GM23338 (cell line): Measurements from ENCODE around the gene GCK.

Source experiments
- CREB1 ChIP-seq: fragments of 250-450 bp; sonication (Bioruptor Pico); IDR thresholded peaks from 2 replicates; pipeline ENCODE4 v1.5.0; 2020; ENCODE audit warnings: low read depth, mild to moderate bottlenecking, moderate library complexity
- EZH2 ChIP-seq: fragments of 200-600 bp; sonication (generic); IDR thresholded peaks from one replicate; pipeline ENCODE4 v1.8.0; 2017; ENCODE audit warnings: antibody characterized with exemption, mild to moderate bottlenecking, low read depth; ENCODE audit not compliant: unreplicated experiment
- EZH2phosphoT487 ChIP-seq: fragments of 200-600 bp; sonication (generic); IDR thresholded peaks from one replicate; pipeline ENCODE4 v1.8.1; 2018; ENCODE audit warnings: antibody characterized with exemption; ENCODE audit not compliant: unreplicated experiment
- JUNB ChIP-seq: IDR thresholded peaks from one replicate; pipeline ENCODE4 v1.6.1; 2016; ENCODE audit warnings: antibody characterized with exemption; ENCODE audit not compliant: unreplicated experiment
- POLR2AphosphoS5 ChIP-seq: IDR thresholded peaks from 2 replicates; pipeline ENCODE4 v1.6.1; 2016; ENCODE audit warnings: antibody characterized with exemption, low read depth
- STAT1 ChIP-seq: IDR thresholded peaks from one replicate; pipeline ENCODE4 v1.6.1; 2016; ENCODE audit warnings: antibody characterized with exemption; ENCODE audit not compliant: unreplicated experiment
- ZNF114 ChIP-seq: fragments of 250-450 bp; sonication (Bioruptor Pico); IDR thresholded peaks from 2 replicates; pipeline ENCODE4 v1.5.0; 2020; ENCODE audit warnings: mild to moderate bottlenecking, moderate library complexity
- ZNF331 ChIP-seq: fragments of 250-450 bp; sonication (Bioruptor Pico); IDR thresholded peaks from 2 replicates; pipeline ENCODE4 v1.5.0; 2020; ENCODE audit warnings: low read depth, mild to moderate bottlenecking, moderate library complexity
- TF ChIP-seq, protein P1 (sequence below): IDR thresholded peaks from one replicate; pipeline ENCODE4 v1.6.1; 2018; ENCODE audit warnings: antibody characterized with exemption; ENCODE audit not compliant: unreplicated experiment
- TF ChIP-seq, protein P2 (sequence below), 2 experiments: fragments of 200-600 bp in 1 of 2; sonication (generic) in 1 of 2; conservative IDR thresholded peaks; 2 replicates each; pipeline versions ENCODE4 v1.5.1 to v1.6.1; 2016 to 2017; ENCODE audit warnings: antibody characterized with exemption in 2 of 2, low read depth in 2 of 2, mild to moderate bottlenecking in 2 of 2, moderate library complexity in 1 of 2

DNA sequence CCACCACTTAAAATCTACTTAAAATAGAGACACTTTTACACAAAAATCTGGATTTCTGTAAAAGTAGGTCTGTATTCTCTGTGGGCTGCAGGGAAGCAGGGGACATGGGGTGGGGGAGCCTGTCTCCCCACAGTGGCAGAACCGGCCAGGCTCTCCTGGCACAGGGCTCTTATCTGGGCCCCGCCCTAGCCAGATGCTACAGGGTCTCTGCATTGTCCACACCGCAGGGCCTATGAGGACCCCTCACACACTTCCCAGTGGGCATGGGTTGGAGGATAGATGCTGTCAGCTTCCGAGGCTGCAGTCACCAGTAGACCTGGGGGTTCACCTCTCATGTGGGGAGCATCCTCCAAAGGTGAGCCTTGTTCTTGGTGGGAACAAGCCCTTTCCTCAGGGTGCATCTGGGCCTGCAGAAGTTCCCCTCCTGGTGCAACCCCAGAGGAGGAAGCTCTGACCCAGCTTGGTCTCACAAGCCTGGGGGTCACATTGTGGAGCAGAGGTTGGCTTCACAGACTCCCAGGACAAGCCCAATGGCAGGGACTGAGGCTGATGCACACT, 32.7 kb downstream of the GCK start:
- TF ChIP-seq, protein P1, sequence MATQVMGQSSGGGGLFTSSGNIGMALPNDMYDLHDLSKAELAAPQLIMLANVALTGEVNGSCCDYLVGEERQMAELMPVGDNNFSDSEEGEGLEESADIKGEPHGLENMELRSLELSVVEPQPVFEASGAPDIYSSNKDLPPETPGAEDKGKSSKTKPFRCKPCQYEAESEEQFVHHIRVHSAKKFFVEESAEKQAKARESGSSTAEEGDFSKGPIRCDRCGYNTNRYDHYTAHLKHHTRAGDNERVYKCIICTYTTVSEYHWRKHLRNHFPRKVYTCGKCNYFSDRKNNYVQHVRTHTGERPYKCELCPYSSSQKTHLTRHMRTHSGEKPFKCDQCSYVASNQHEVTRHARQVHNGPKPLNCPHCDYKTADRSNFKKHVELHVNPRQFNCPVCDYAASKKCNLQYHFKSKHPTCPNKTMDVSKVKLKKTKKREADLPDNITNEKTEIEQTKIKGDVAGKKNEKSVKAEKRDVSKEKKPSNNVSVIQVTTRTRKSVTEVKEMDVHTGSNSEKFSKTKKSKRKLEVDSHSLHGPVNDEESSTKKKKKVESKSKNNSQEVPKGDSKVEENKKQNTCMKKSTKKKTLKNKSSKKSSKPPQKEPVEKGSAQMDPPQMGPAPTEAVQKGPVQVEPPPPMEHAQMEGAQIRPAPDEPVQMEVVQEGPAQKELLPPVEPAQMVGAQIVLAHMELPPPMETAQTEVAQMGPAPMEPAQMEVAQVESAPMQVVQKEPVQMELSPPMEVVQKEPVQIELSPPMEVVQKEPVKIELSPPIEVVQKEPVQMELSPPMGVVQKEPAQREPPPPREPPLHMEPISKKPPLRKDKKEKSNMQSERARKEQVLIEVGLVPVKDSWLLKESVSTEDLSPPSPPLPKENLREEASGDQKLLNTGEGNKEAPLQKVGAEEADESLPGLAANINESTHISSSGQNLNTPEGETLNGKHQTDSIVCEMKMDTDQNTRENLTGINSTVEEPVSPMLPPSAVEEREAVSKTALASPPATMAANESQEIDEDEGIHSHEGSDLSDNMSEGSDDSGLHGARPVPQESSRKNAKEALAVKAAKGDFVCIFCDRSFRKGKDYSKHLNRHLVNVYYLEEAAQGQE, result no peak
- TF ChIP-seq POLR2AphosphoS5 (no peak), CREB1 (CRISPR knock-in tag) (no peak), EZH2 (no peak), EZH2phosphoT487 (no peak), STAT1 (no peak), ZNF114 (CRISPR knock-in tag) (no peak), ZNF331 (no peak), JUNB (no peak)
- TF ChIP-seq, protein P2, sequence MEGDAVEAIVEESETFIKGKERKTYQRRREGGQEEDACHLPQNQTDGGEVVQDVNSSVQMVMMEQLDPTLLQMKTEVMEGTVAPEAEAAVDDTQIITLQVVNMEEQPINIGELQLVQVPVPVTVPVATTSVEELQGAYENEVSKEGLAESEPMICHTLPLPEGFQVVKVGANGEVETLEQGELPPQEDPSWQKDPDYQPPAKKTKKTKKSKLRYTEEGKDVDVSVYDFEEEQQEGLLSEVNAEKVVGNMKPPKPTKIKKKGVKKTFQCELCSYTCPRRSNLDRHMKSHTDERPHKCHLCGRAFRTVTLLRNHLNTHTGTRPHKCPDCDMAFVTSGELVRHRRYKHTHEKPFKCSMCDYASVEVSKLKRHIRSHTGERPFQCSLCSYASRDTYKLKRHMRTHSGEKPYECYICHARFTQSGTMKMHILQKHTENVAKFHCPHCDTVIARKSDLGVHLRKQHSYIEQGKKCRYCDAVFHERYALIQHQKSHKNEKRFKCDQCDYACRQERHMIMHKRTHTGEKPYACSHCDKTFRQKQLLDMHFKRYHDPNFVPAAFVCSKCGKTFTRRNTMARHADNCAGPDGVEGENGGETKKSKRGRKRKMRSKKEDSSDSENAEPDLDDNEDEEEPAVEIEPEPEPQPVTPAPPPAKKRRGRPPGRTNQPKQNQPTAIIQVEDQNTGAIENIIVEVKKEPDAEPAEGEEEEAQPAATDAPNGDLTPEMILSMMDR (conservative IDR thresholded peaks at IDR 0.05; ENCODE audit: low read depth in 2 of 2), result no peak
